A549 (cell line): ENCODE data around the gene BET1L. TPM values are rescaled to one million over a fixed set of nuclear protein-coding genes. Genes with fewer than 3 reads are reported as not detected.
"Not testable (repeated sequence)": the region's sequence is repeated elsewhere in the genome, so short reads cannot be mapped to it uniquely, and the experiment has no call there.

Experiments
- ATAC-seq, 2 experiments: fragments of 200-7000 bp in 1 of 2; fragments of >200 bp in 1 of 2; cut with Nextera tagmentation in 1 of 2; cut with Tn5 transposase in 1 of 2; 3 replicates each; pipeline versions ENCODE4 v1.8.0 to v1.9.1; 2018 to 2020; ENCODE audit warnings: mild to moderate bottlenecking in 1 of 2, moderate library complexity in 1 of 2
- CTCF ChIA-PET: fragments of 300-600 bp; sonication (Branson Sonifier 250); formaldehyde crosslinking; extraction: SDS; loops from one replicate; lab custom pipeline; 2021; ENCODE audit warnings: antibody characterized with exemption, inconsistent platforms; lab: Yijun Ruan, JAX
- POLR2A ChIA-PET: fragments of 350-600 bp; formaldehyde crosslinking; extraction: SDS; loops from one replicate; lab custom pipeline; 2021; ENCODE audit warnings: antibody characterized with exemption, inconsistent platforms; lab: Yijun Ruan, JAX
- DNase-seq, 2 experiments: peaks; one replicate each; pipeline versions ENCODE4 v3.0.0 to v3.0.0-alpha.2; 2011 to 2016; ENCODE audit warnings: low read depth in 1 of 2, low spot score in 1 of 2
- FAIRE-seq: peaks from 2 replicates; lab custom pipeline; 2011; peaks lifted over from hg19 to GRCh38; lab: Jason Lieb, UNC
- H3K27ac ChIP-seq, 2 experiments: fragments of >200 bp; sonication (Bioruptor Twin); formaldehyde crosslinking; 3 replicates each; pipeline ENCODE4 v1.5.1; 2016 to 2017
- H3K4me1 ChIP-seq: fragments of >200 bp; sonication (Bioruptor Twin); formaldehyde crosslinking; 3 replicates; pipeline ENCODE4 v1.6.1; 2016
- H3K4me2 ChIP-seq: fragments of >200 bp; sonication (Bioruptor Twin); formaldehyde crosslinking; 3 replicates; pipeline ENCODE4 v1.6.1; 2016
- H3K4me3 ChIP-seq: fragments of >200 bp; sonication (Bioruptor Twin); formaldehyde crosslinking; 3 replicates; pipeline ENCODE4 v1.5.1; 2016
- H3K9me3 ChIP-seq: fragments of >200 bp; sonication (Bioruptor Twin); formaldehyde crosslinking; 3 replicates; pipeline ENCODE4 v1.6.1; 2016
- BCL3 ChIP-seq: fragments of >200 bp; sonication (Bioruptor Twin); formaldehyde crosslinking; IDR thresholded peaks from 3 replicates; pipeline ENCODE4 v1.6.1; 2016
- BHLHE40 ChIP-seq: IDR thresholded peaks from 2 replicates; pipeline ENCODE4 v1.6.1; 2012; ENCODE audit warnings: low read depth, low read length, inconsistent platforms
- CBX8 ChIP-seq: fragments of 200-600 bp; sonication (generic); IDR thresholded peaks from 2 replicates; pipeline ENCODE4 v1.6.1; 2016
- EHF ChIP-seq: fragments of 250-450 bp; sonication (Bioruptor Pico); IDR thresholded peaks from 2 replicates; pipeline ENCODE4 v1.5.0; 2020; ENCODE audit warnings: mild to moderate bottlenecking
- EP300 ChIP-seq, 2 experiments: fragments of >200 bp; sonication (Bioruptor Twin); formaldehyde crosslinking; IDR thresholded peaks; 2 replicates in 1 of 2; 3 replicates in 1 of 2; pipeline ENCODE4 v1.6.1; 2016 to 2017
- FOSL2 ChIP-seq, 2 experiments: fragments of 450-650 bp in 1 of 2; fragments of >200 bp in 1 of 2; sonication (Bioruptor Twin) in 1 of 2; formaldehyde crosslinking; IDR thresholded peaks; 2 replicates each; pipeline versions ENCODE4 v1.5.0 to v1.6.1; 2016 to 2020; ENCODE audit warnings: mild to moderate bottlenecking in 1 of 2, moderate library complexity in 1 of 2
- FOXS1 ChIP-seq: fragments of 250-450 bp; sonication (Bioruptor Pico); IDR thresholded peaks from 2 replicates; pipeline ENCODE4 v1.5.0; 2020; ENCODE audit warnings: mild to moderate bottlenecking, moderate library complexity
- HDAC2 ChIP-seq: fragments of 200-600 bp; sonication (generic); IDR thresholded peaks from 2 replicates; pipeline ENCODE4 v1.6.1; 2016
- HES2 ChIP-seq: fragments of >200 bp; sonication (Bioruptor Twin); formaldehyde crosslinking; IDR thresholded peaks from 2 replicates; pipeline ENCODE4 v1.6.1; 2016
- HOXB13 ChIP-seq: fragments of 250-450 bp; sonication (Bioruptor Pico); IDR thresholded peaks from 2 replicates; pipeline ENCODE4 v1.5.0; 2020; ENCODE audit warnings: low read depth, mild to moderate bottlenecking, moderate library complexity
- MAZ ChIP-seq: fragments of 150-350 bp; IDR thresholded peaks from 2 replicates; pipeline ENCODE4 v1.6.1; 2014; ENCODE audit warnings: antibody characterized with exemption, low read depth, low read length, borderline replicate concordance
- MYC ChIP-seq: IDR thresholded peaks from 2 replicates; pipeline ENCODE4 v1.6.1; 2012; ENCODE audit warnings: mild to moderate bottlenecking, inconsistent platforms, low read length, improper control_type of control experiment, borderline replicate concordance
- NPAS2 ChIP-seq: fragments of 250-450 bp; sonication (Bioruptor Pico); IDR thresholded peaks from 2 replicates; pipeline ENCODE4 v1.8.0; 2022; ENCODE audit warnings: mild to moderate bottlenecking, moderate library complexity, borderline replicate concordance
- NR3C1 ChIP-seq: fragments of >200 bp; sonication (Bioruptor Twin); formaldehyde crosslinking; IDR thresholded peaks from 3 replicates; pipeline ENCODE4 v1.6.1; 2017
- POLR2AphosphoS2 ChIP-seq: conservative IDR thresholded peaks from 2 replicates; pipeline ENCODE4 v1.6.1; 2012; ENCODE audit warnings: low read length, improper control_type of control experiment, inconsistent platforms
- REST ChIP-seq: fragments of 200-600 bp; sonication (generic); IDR thresholded peaks from 2 replicates; pipeline ENCODE4 v1.6.1; 2016; ENCODE audit warnings: antibody characterized with exemption, mild to moderate bottlenecking, moderate library complexity
- RNF2 ChIP-seq: fragments of 200-600 bp; sonication (generic); IDR thresholded peaks from 2 replicates; pipeline ENCODE4 v1.6.1; 2016; ENCODE audit warnings: low read depth, mild to moderate bottlenecking, antibody characterized with exemption, moderate library complexity, borderline replicate concordance
- TP53 ChIP-seq: fragments of 250-450 bp; sonication (Bioruptor Pico); IDR thresholded peaks from 2 replicates; pipeline ENCODE4 v1.5.0; 2021; ENCODE audit warnings: mild to moderate bottlenecking, moderate library complexity
- USF2 ChIP-seq: fragments of 450-650 bp; IDR thresholded peaks from 2 replicates; pipeline ENCODE4 v1.6.1; 2014; ENCODE audit warnings: antibody characterized with exemption
- ZC3H11A ChIP-seq: fragments of 450-650 bp; IDR thresholded peaks from 2 replicates; pipeline ENCODE4 v1.6.1; 2014; ENCODE audit warnings: antibody characterized with exemption, mild to moderate bottlenecking
- ZNF302 ChIP-seq: fragments of 250-450 bp; sonication (Bioruptor Pico); IDR thresholded peaks from 2 replicates; pipeline ENCODE4 v1.9.0; 2021; ENCODE audit warnings: inconsistent platforms, mild to moderate bottlenecking, moderate library complexity
- ZSCAN20 ChIP-seq: fragments of 250-450 bp; sonication (Bioruptor Pico); IDR thresholded peaks from 2 replicates; pipeline ENCODE4 v1.8.0; 2022; ENCODE audit warnings: mild to moderate bottlenecking, moderate library complexity
- whole genome bisulfite sequencing: methylation state at CpG from one replicate; pipeline ENCODE4 v1.1.6; 2017; ENCODE audit errors: missing lambda C conversion rate; 5-methylcytosine and 5-hydroxymethylcytosine counted together
- polyA plus RNA-seq, 4 experiments: library from polyadenylated mRNA; depleted of rRNA in 3 of 4; stranded (reverse); fragments of >200 nt; fragmentation: RNase III in 1 of 4; extraction: RNeasy Plus Mini Kit Qiagen cat#74134 plus additional on column Dnase treatment in 1 of 4; gene quantifications; 2 replicates in 3 of 4; 3 replicates in 1 of 4; pipeline ENCODE4 v1.2.3, GENCODE V29; 2011 to 2017
- TF ChIP-seq, protein P1 (sequence below): IDR thresholded peaks from 2 replicates; pipeline ENCODE4 v1.6.1; 2012

BET1L gene
- polyA plus RNA-seq, 2 of the 4 experiments (the other 2 are of a cell fraction) = 28.5 to 44.5 TPM

DNA sequence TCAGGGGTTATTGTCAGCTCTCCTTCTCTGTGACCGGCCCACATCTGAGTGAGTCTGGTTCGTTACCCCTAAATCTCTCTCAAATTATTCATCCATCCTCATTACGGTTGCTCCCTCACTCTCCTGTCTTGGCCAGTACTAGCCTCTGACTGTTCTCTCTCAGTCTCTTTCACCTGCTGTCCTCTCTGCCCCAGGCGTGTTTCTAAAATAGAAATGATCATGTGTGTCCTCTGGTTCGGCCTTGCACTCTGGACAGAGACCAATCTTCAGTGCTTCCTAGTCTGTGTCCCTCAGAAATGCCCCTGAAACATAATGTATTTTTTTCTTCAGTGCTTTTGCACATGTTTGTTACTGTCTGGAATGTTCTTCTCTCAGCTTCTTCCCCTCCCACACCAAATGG is 34.4 kb upstream of the BET1L start:
- ATAC-seq = no peak
- H3K27ac ChIP-seq = no peak overlapping the region
- DNase-seq = no peak
- H3K4me1 ChIP-seq = peaks cover 10% of the 10 kb centered on the region; the same call in 2 of the 3 replicates
- TF ChIP-seq, protein P1, sequence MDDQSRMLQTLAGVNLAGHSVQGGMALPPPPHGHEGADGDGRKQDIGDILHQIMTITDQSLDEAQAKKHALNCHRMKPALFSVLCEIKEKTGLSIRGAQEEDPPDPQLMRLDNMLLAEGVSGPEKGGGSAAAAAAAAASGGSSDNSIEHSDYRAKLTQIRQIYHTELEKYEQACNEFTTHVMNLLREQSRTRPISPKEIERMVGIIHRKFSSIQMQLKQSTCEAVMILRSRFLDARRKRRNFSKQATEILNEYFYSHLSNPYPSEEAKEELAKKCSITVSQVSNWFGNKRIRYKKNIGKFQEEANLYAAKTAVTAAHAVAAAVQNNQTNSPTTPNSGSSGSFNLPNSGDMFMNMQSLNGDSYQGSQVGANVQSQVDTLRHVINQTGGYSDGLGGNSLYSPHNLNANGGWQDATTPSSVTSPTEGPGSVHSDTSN = no peak
- no peak for TF ChIP-seq FOXS1 (CRISPR knock-in tag)
- TF ChIP-seq ZNF302 (CRISPR knock-in tag) = no peak
- no peak for TF ChIP-seq USF2
- TF ChIP-seq EHF = no peak
- no peak for TF ChIP-seq POLR2AphosphoS2
- no peak for TF ChIP-seq REST
- no peak for TF ChIP-seq HOXB13 (CRISPR knock-in tag)
- no peak for TF ChIP-seq ZC3H11A
- no peak for TF ChIP-seq FOSL2 (IDR thresholded peaks at IDR 0.05)
- no peak for TF ChIP-seq FOSL2 (CRISPR knock-in tag; IDR thresholded peaks at IDR 0.05)
- TF ChIP-seq EP300 (IDR thresholded peaks at IDR 0.05) = no peak
- no peak for TF ChIP-seq ZSCAN20 (CRISPR knock-in tag)
- TF ChIP-seq MYC = no peak
- no peak for TF ChIP-seq RNF2
- no peak for TF ChIP-seq TP53 (CRISPR knock-in tag)
- TF ChIP-seq HES2 = no peak
- no peaks in the 10 kb centered on the region for H3K9me3 ChIP-seq
- POLR2A ChIA-PET = no interaction called here
- no peak overlapping the region for H3K4me3 ChIP-seq
- no peak for FAIRE-seq
- CTCF ChIA-PET = interaction anchor here (4.8 kb wide), 1 partner anchor 10 kb away, joined by 40 read pairs; no protein-coding TSS in a partner anchor
- WGBS = 93% methylated on average over 5 of the region's 5 CpGs
- H3K4me2 ChIP-seq = no peak overlapping the region

DNA sequence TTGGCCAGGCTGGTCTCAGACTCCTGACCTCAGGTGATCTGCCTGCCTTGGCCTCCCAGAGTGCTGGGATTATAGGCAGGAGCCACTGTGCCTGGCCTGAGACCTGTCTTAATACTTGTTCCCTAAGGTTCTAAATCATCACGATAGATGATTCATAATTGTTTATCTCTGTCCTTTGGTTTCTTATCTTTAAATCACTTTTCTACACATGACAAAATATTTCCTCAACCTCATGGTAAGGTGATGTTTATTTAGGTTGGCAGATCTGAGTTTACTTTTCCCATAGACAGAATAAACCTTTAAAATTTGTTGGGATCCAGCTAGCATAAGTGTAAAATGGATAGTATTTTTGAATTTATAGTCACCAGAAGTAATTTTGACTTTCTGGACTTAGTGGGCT is 33.1 kb upstream of the BET1L start:
- Histone ChIP-seq H3K4me1 (peaks cover 11% of the 10 kb centered on the region; the same call in 2 of the 3 replicates), H3K27ac (no peak overlapping the region), H3K4me2 (no peak overlapping the region), H3K9me3 (no peaks in the 10 kb centered on the region)
- DNase-seq (no peak), ATAC-seq (no peak)
- 61% methylated on average over 1 of the region's 1 CpG for WGBS
- POLR2A ChIA-PET = no interaction called here
- no peak for TF ChIP-seq FOXS1 (CRISPR knock-in tag)
- no peak for TF ChIP-seq BCL3
- no peak for TF ChIP-seq USF2
- TF ChIP-seq CBX8 = no peak
- TF ChIP-seq NR3C1 = no peak
- no peak for TF ChIP-seq BHLHE40
- TF ChIP-seq HDAC2 = no peak
- no peak for TF ChIP-seq NPAS2
- no peak for TF ChIP-seq MAZ
- TF ChIP-seq, all 56 proteins: peak for 0
- H3K4me3 ChIP-seq = no peak overlapping the region
- no peak for FAIRE-seq
- CTCF ChIA-PET = interaction anchor here (4.8 kb wide), 1 partner anchor 11 kb away, joined by 40 read pairs; no protein-coding TSS in a partner anchor

GRCh38 chr11:238346-238745 is 31.1 kb upstream of the BET1L start:
- whole genome bisulfite sequencing = 87% methylated on average over 7 of the region's 7 CpGs
- Histone ChIP-seq H3K4me1 (peaks cover 17% of the 10 kb centered on the region; the same call in 2 of the 3 replicates), H3K4me2 (peak overlapping the region; percentile 99)
- ChIA-PET POLR2A (interaction anchor here (2.3 kb wide), 1 partner anchor 31 kb away, joined by 8 read pairs; the partner anchor contains the start of genes BET1L and RIC8A), CTCF (interaction anchor here (1.4 to 4.8 kb wide), 3 partner anchors 13 to 209 kb away, joined by 7 to 40 read pairs (median 17); no protein-coding TSS in a partner anchor)
- not testable (repeated sequence) for H3K4me3 ChIP-seq, H3K27ac ChIP-seq, H3K9me3 ChIP-seq, FAIRE-seq, DNase-seq, ATAC-seq
